Endodermal cell (in vitro differentiated cells): ENCODE measurements around the gene H2AZ2. TPM values are rescaled to one million over a fixed set of nuclear protein-coding genes. Genes with fewer than 3 reads are reported as not detected.

Source experiments
- DNase-seq: peaks from one replicate; pipeline ENCODE4 v3.0.0-alpha.2; 2017
- H3K27ac ChIP-seq: 2 replicates; pipeline ENCODE4 v1.5.1; 2013; ENCODE audit warnings: mild to moderate bottlenecking, low read depth, low read length, moderate library complexity
- H3K27me3 ChIP-seq: 2 replicates; pipeline ENCODE4 v1.6.1; 2013; ENCODE audit warnings: mild to moderate bottlenecking, low read length, moderate library complexity; ENCODE audit not compliant: insufficient read depth, control insufficient read depth, poor library complexity, severe bottlenecking
- H3K36me3 ChIP-seq: 2 replicates; pipeline ENCODE4 v1.7.0; 2013; ENCODE audit warnings: mild to moderate bottlenecking, low read length, moderate library complexity; ENCODE audit not compliant: control insufficient read depth, insufficient read depth
- H3K4me1 ChIP-seq: one replicate; pipeline ENCODE4 v1.7.0; 2013; ENCODE audit warnings: low read length; ENCODE audit not compliant: control insufficient read depth, insufficient read depth
- H3K4me3 ChIP-seq: 2 replicates; pipeline ENCODE4 v1.5.1; 2013; ENCODE audit warnings: mild to moderate bottlenecking, low read length, moderate library complexity
- H3K9ac ChIP-seq: 2 replicates; pipeline ENCODE4 v1.6.1; 2013; ENCODE audit warnings: mild to moderate bottlenecking, low read length, moderate library complexity; ENCODE audit not compliant: poor library complexity, severe bottlenecking; ENCODE audit errors: extremely low read depth
- H3K9me3 ChIP-seq: 2 replicates; pipeline ENCODE4 v1.6.1; 2013; ENCODE audit warnings: mild to moderate bottlenecking, low read length, moderate library complexity; ENCODE audit not compliant: control insufficient read depth
- H3K27ac Mint-ChIP-seq: 2 replicates; pipeline ENCODE4 v1.8.0; 2020; ENCODE audit warnings: mixed read lengths
- H3K27me3 Mint-ChIP-seq: 2 replicates; pipeline ENCODE4 v1.8.0; 2021; ENCODE audit warnings: mild to moderate bottlenecking, mixed read lengths; ENCODE audit not compliant: insufficient read depth
- H3K36me3 Mint-ChIP-seq: 2 replicates; pipeline ENCODE4 v1.8.0; 2020; ENCODE audit warnings: low read depth, mixed read lengths
- H3K4me1 Mint-ChIP-seq: 2 replicates; pipeline ENCODE4 v1.8.0; 2020; ENCODE audit warnings: mixed read lengths
- H3K4me3 Mint-ChIP-seq: 2 replicates; pipeline ENCODE4 v1.8.0; 2020; ENCODE audit warnings: mild to moderate bottlenecking, moderate library complexity, mixed read lengths
- H3K9me3 Mint-ChIP-seq: 2 replicates; pipeline ENCODE4 v1.8.0; 2020; ENCODE audit warnings: mild to moderate bottlenecking, mixed read lengths
- CTCF ChIP-seq: fragments of 200-600 bp; sonication (generic); conservative IDR thresholded peaks from 2 replicates; pipeline ENCODE4 v1.5.0; 2021; ENCODE audit warnings: antibody characterized with exemption, mild to moderate bottlenecking
- WGBS, 2 experiments: methylation state at CpG; one replicate each; pipeline versions ENCODE4 v1.1.5 to v1.1.7; 2013; ENCODE audit warnings: missing lambda C conversion rate in 2 of 2, mixed read lengths in 1 of 2; ENCODE audit not compliant: insufficient coverage in 1 of 2, insufficient read length in 1 of 2; 5-methylcytosine and 5-hydroxymethylcytosine counted together
- total RNA-seq, 2 donors: library from RNA; stranded (reverse); fragmentation: NEBNext Ultra II Directional in 1 of 2; extraction: Animal tissue kit (Norgen Biotek cat#: 25700) in 1 of 2; gene quantifications; 2 replicates in 1 of 2; 3 replicates in 1 of 2; pipeline ENCODE4 v1.2.1, GENCODE V29; 2021

The H2AZ2 gene
- total RNA-seq, 2 donors from 2014 or later, result 179 to 201 TPM

GRCh38 chr7:44854644-44855364 is 6.9 kb upstream of the H2AZ2 start:
- WGBS, 2 experiments, result 83 to 89% methylated on average over 3 to 8 of the region's 8 CpGs
- no peak overlapping the region for H3K27ac Mint-ChIP-seq

GRCh38 chr7:44853391-44853790 is 5.5 kb upstream of the H2AZ2 start:
- WGBS, 2 experiments, result 88 to 97% methylated on average over 3 of the region's 3 CpGs
- H3K27ac Mint-ChIP-seq, result no peak overlapping the region
- no peaks in the 10 kb centered on the region for H3K4me1 Mint-ChIP-seq
- H3K36me3 Mint-ChIP-seq, result no peaks in the 10 kb centered on the region
- no peaks in the 10 kb centered on the region for H3K9me3 ChIP-seq
- DNase-seq, result no peak
- H3K4me3 Mint-ChIP-seq, result no peak overlapping the region
- H3K27me3 Mint-ChIP-seq, result no peaks in the 10 kb centered on the region
- H3K9ac ChIP-seq, result no peak overlapping the region
- H3K4me1 ChIP-seq, result no peaks in the 10 kb centered on the region
- H3K27ac ChIP-seq, result no peak overlapping the region
- TF ChIP-seq CTCF, result no peak
- H3K27me3 ChIP-seq, result no peaks in the 10 kb centered on the region
- H3K36me3 ChIP-seq, result no peaks in the 10 kb centered on the region
- H3K4me3 ChIP-seq, result no peak overlapping the region
- H3K9me3 Mint-ChIP-seq, result no peaks in the 10 kb centered on the region

More at GRCh38 chr7:44854644-44855364, 6.9 kb upstream of the H2AZ2 start:
- H3K27me3 ChIP-seq, result no peaks in the 10 kb centered on the region
- TF ChIP-seq CTCF, result no peak
- Mint-ChIP-seq H3K4me3 (no peak overlapping the region), H3K9me3 (no peaks in the 10 kb centered on the region), H3K36me3 (no peaks in the 10 kb centered on the region), H3K27me3 (no peaks in the 10 kb centered on the region), H3K4me1 (no peaks in the 10 kb centered on the region)
- H3K9ac ChIP-seq, result no peak overlapping the region
- no peak for DNase-seq
- H3K36me3 ChIP-seq, result no peaks in the 10 kb centered on the region
- no peaks in the 10 kb centered on the region for H3K9me3 ChIP-seq
- H3K4me1 ChIP-seq, result no peaks in the 10 kb centered on the region
- H3K27ac ChIP-seq, result no peak overlapping the region
- no peak overlapping the region for H3K4me3 ChIP-seq

GRCh38 chr7:44852590-44852989 is 4.7 kb upstream of the H2AZ2 start:
- H3K4me3 Mint-ChIP-seq, result no peak overlapping the region
- H3K36me3 Mint-ChIP-seq, result no peaks in the 10 kb centered on the region
- no peaks in the 10 kb centered on the region for H3K9me3 Mint-ChIP-seq
- 96% methylated on average over 3 of the region's 3 CpGs for WGBS, 2 experiments
- H3K9ac ChIP-seq, result no peak overlapping the region
- no peaks in the 10 kb centered on the region for H3K36me3 ChIP-seq
- no peaks in the 10 kb centered on the region for H3K27me3 Mint-ChIP-seq
- no peak overlapping the region for H3K27ac Mint-ChIP-seq
- no peak for DNase-seq
- H3K27ac ChIP-seq, result no peak overlapping the region
- H3K4me1 ChIP-seq, result no peaks in the 10 kb centered on the region
- no peaks in the 10 kb centered on the region for H3K27me3 ChIP-seq
- TF ChIP-seq CTCF, result no peak
- H3K9me3 ChIP-seq, result no peaks in the 10 kb centered on the region
- H3K4me3 ChIP-seq, result no peak overlapping the region
- H3K4me1 Mint-ChIP-seq, result no peaks in the 10 kb centered on the region
